Neural cell (in vitro differentiated cells): ENCODE data around the gene LRRC27. TPM values are rescaled to one million over a fixed set of nuclear protein-coding genes. Genes with fewer than 3 reads are reported as not detected.

Source experiments
- H2AFZ ChIP-seq: fragments of 200-600, 300-800 bp; sonication (generic), shearing (Covaris generic); 2 replicates; pipeline ENCODE4 v1.6.0; 2014; ENCODE audit warnings: low read depth, mild to moderate bottlenecking, antibody characterized with exemption, low read length, moderate library complexity
- H3F3A ChIP-seq: fragments of 200-600 bp; shearing (Covaris generic); 2 replicates; pipeline ENCODE4 v1.6.1; 2016; ENCODE audit warnings: mild to moderate bottlenecking, moderate library complexity, mixed read lengths, antibody characterized with exemption, low read length; ENCODE audit not compliant: insufficient read depth, poor library complexity, severe bottlenecking
- H3K27ac ChIP-seq: fragments of 200-600, 300-800 bp; sonication (generic), shearing (Covaris generic); 2 replicates; pipeline ENCODE4 v1.5.1; 2014; ENCODE audit warnings: mild to moderate bottlenecking, low read length, moderate library complexity
- H3K27me3 ChIP-seq: fragments of 300-800, 200-600 bp; sonication (generic), shearing (Covaris generic); 2 replicates; pipeline ENCODE4 v1.6.0; 2014; ENCODE audit warnings: mild to moderate bottlenecking, low read depth, low read length, moderate library complexity; ENCODE audit not compliant: insufficient read depth
- H3K36me3 ChIP-seq: fragments of 300-800, 200-600 bp; sonication (generic), shearing (Covaris generic); 2 replicates; pipeline ENCODE4 v1.5.1; 2014; ENCODE audit warnings: mild to moderate bottlenecking, antibody characterized with exemption, low read length, moderate library complexity; ENCODE audit not compliant: insufficient read depth
- H3K4me2 ChIP-seq: fragments of 300-800, 200-600 bp; sonication (generic), shearing (Covaris generic); 2 replicates; pipeline ENCODE4 v1.6.0; 2014; ENCODE audit warnings: mild to moderate bottlenecking, low read length
- H3K4me3 ChIP-seq: fragments of 300-800, 200-600 bp; sonication (generic), shearing (Covaris generic); 2 replicates; pipeline ENCODE4 v1.5.1; 2014; ENCODE audit warnings: mild to moderate bottlenecking, low read length, moderate library complexity
- H3K79me2 ChIP-seq: fragments of 200-600 bp; shearing (Covaris generic); replicated peaks from 2 replicates; pipeline ENCODE4 v1.6.0; 2014; ENCODE audit warnings: mild to moderate bottlenecking, low read length, moderate library complexity; ENCODE audit not compliant: insufficient read depth
- H3K9ac ChIP-seq: fragments of 300-800, 200-600 bp; sonication (generic), shearing (Covaris generic); 2 replicates; pipeline ENCODE4 v1.6.1; 2016; ENCODE audit warnings: mild to moderate bottlenecking, low read length, mixed read lengths
- H3K9me2 ChIP-seq: fragments of 200-600 bp; shearing (Covaris generic); 2 replicates; pipeline ENCODE4 v1.6.1; 2016; ENCODE audit warnings: mild to moderate bottlenecking, low read length, mixed read lengths; ENCODE audit not compliant: insufficient read depth
- H3K9me3 ChIP-seq: fragments of 200-600, 300-800 bp; sonication (generic), shearing (Covaris generic); 2 replicates; pipeline ENCODE4 v1.6.1; 2016; ENCODE audit warnings: mild to moderate bottlenecking, mixed run types, low read length, moderate library complexity, mixed read lengths
- H4K20me1 ChIP-seq: fragments of 200-600 bp; shearing (Covaris generic); 2 replicates; pipeline ENCODE4 v1.6.1; 2016; ENCODE audit warnings: mild to moderate bottlenecking, mixed run types; ENCODE audit not compliant: insufficient read depth
- CTCF ChIP-seq: fragments of 450-650 bp; IDR thresholded peaks from 2 replicates; pipeline ENCODE4 v1.5.1; 2014; ENCODE audit warnings: antibody characterized with exemption, mild to moderate bottlenecking, moderate library complexity; ENCODE audit not compliant: poor library complexity, severe bottlenecking
- EP300 ChIP-seq: fragments of 450-650 bp; conservative IDR thresholded peaks from 2 replicates; pipeline ENCODE4 v1.6.1; 2014; ENCODE audit warnings: antibody characterized with exemption, mild to moderate bottlenecking, moderate library complexity; ENCODE audit not compliant: poor library complexity, severe bottlenecking
- EZH2 ChIP-seq: fragments of 200-600, 300-800 bp; shearing (Covaris generic), sonication (generic); IDR thresholded peaks from 2 replicates; pipeline ENCODE4 v1.6.1; 2014; ENCODE audit warnings: antibody characterized with exemption, low read length, borderline replicate concordance, mild to moderate bottlenecking; ENCODE audit not compliant: insufficient read depth, poor library complexity, severe bottlenecking
- MXI1 ChIP-seq: fragments of 450-650 bp; conservative IDR thresholded peaks from 2 replicates; pipeline ENCODE4 v1.6.1; 2014; ENCODE audit warnings: antibody characterized with exemption, mild to moderate bottlenecking; ENCODE audit not compliant: poor library complexity, severe bottlenecking
- POLR2AphosphoS5 ChIP-seq: IDR thresholded peaks from 2 replicates; pipeline ENCODE4 v1.6.1; 2012
- RAD21 ChIP-seq: fragments of 450-650 bp; conservative IDR thresholded peaks from 2 replicates; pipeline ENCODE4 v1.6.1; 2014; ENCODE audit warnings: antibody characterized with exemption, mild to moderate bottlenecking, moderate library complexity
- REST ChIP-seq: IDR thresholded peaks from 2 replicates; pipeline ENCODE4 v1.6.1; 2012; ENCODE audit warnings: borderline replicate concordance
- SMC3 ChIP-seq: fragments of 450-650 bp; conservative IDR thresholded peaks from 2 replicates; pipeline ENCODE4 v1.6.1; 2014; ENCODE audit warnings: antibody characterized with exemption, mild to moderate bottlenecking, moderate library complexity; ENCODE audit not compliant: poor library complexity
- TAF1 ChIP-seq: IDR thresholded peaks from 2 replicates; pipeline ENCODE4 v1.6.1; 2012; ENCODE audit warnings: low read depth
- polyA plus RNA-seq: library from polyadenylated mRNA; depleted of rRNA; stranded (reverse); fragments of >200 nt; gene quantifications from 2 replicates; pipeline ENCODE4 v1.2.3, GENCODE V29; 2014

Gene LRRC27
- polyA plus RNA-seq, 1 donor from 2014 or later = 26.7 TPM

- TF ChIP-seq TAF1 = no peak
- TF ChIP-seq EZH2 = no peak
- TF ChIP-seq SMC3 = peak; percentile 24
- TF ChIP-seq REST = no peak
- peak; percentile 55 for TF ChIP-seq CTCF
- no peak for TF ChIP-seq RAD21
- no peak overlapping the region for H2AFZ ChIP-seq
- no peaks in the 10 kb centered on the region for H3K9me2 ChIP-seq
- no peak overlapping the region for H3K9ac ChIP-seq
- H3K4me2 ChIP-seq = no peak overlapping the region
- no peak overlapping the region for H3K4me3 ChIP-seq
- H3K27me3 ChIP-seq = no peaks in the 10 kb centered on the region
- no peaks in the 10 kb centered on the region for H3K36me3 ChIP-seq
- H3K9me3 ChIP-seq = no peaks in the 10 kb centered on the region
- H3K27ac ChIP-seq = no peak overlapping the region
- H3F3A ChIP-seq = no peaks in the 10 kb centered on the region
- H4K20me1 ChIP-seq = no peaks in the 10 kb centered on the region
- H3K79me2 ChIP-seq = no peaks in the 10 kb centered on the region
These were observed 55.8 kb downstream of the LRRC27 start for GRCh38 chr10:132387764-132388210.

- H3K79me2 ChIP-seq = no peaks in the 10 kb centered on the region
- no peak overlapping the region for H2AFZ ChIP-seq
- no peaks in the 10 kb centered on the region for H4K20me1 ChIP-seq
- TF ChIP-seq CTCF (no peak), EZH2 (no peak), REST (no peak), SMC3 (no peak), EP300 (no peak), RAD21 (no peak), POLR2AphosphoS5 (no peak), MXI1 (no peak), TAF1 (no peak)
- no peak overlapping the region for H3K27ac ChIP-seq
- H3K27me3 ChIP-seq = no peaks in the 10 kb centered on the region
- H3K4me3 ChIP-seq = no peak overlapping the region
- no peaks in the 10 kb centered on the region for H3K9me3 ChIP-seq
- no peaks in the 10 kb centered on the region for H3K9me2 ChIP-seq
- H3K9ac ChIP-seq = no peak overlapping the region
- H3K4me2 ChIP-seq = no peak overlapping the region
- no peaks in the 10 kb centered on the region for H3F3A ChIP-seq
- no peaks in the 10 kb centered on the region for H3K36me3 ChIP-seq
These were observed 57.0 kb downstream of the LRRC27 start for GRCh38 chr10:132388891-132389432.
